Activated T-cell treated with anti-CD3 and anti-CD28 coated beads, Interleukin-2, amount 50 U/mL, for 1 hour (primary cell): ENCODE results near the gene UBE2M.
"Not testable (repeated sequence)": the region's sequence is repeated elsewhere in the genome, so short reads cannot be mapped to it uniquely, and the experiment has no call there.

Experiments
- DNase-seq: peaks from one replicate; pipeline ENCODE4 v3.0.0-alpha.2; 2020

UBE2M gene

DNA sequence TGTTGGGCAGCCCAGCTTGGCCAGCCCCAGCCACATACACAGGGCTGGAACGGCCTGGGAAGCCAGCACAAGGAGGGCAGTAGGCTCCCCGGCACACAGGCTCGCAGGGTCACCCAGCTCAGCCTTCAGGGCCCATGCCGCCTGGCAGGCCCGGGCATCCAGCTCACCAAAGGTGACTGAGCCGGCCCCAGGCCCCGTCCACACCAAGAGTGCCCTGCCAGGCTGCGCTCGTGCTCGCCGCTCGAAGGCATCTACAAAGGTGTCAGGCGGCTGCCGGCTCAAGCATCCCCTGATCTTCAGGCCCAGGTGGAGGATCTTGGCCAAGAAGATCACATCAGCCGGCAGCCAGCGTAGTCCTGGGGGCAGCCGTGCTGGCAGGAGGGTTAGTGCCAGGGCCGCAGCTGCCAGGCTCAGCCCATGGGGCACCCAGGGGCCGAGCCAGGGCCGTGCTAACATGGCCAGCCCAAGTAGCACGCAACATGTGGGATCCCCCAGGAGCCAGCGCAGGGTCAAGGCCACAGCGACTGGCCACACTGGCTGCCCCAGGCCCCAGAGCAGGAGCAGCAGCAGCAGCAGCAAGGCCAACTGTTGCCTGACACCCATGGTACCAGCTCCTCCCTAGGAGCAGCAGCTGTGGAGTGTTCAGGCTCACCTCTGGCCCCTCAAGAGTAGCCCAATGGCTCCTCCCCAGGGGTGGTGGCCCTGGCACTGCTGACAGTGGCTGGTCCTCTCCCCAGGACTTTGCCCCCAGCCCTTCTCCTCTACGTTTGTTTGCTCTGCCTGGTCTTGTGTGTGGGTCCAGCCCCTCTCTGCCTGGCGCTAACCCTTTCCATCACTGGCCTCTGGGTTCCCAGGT is 46.8 kb downstream of the UBE2M start, which contains the start of gene SLC27A5:
Gene SLC27A5, minus strand, starts transcription at position 640 of the 856 bp plus-strand sequence. Its CDS starts 37 bp downstream, at position 603.
- DNase-seq: no peak

DNA sequence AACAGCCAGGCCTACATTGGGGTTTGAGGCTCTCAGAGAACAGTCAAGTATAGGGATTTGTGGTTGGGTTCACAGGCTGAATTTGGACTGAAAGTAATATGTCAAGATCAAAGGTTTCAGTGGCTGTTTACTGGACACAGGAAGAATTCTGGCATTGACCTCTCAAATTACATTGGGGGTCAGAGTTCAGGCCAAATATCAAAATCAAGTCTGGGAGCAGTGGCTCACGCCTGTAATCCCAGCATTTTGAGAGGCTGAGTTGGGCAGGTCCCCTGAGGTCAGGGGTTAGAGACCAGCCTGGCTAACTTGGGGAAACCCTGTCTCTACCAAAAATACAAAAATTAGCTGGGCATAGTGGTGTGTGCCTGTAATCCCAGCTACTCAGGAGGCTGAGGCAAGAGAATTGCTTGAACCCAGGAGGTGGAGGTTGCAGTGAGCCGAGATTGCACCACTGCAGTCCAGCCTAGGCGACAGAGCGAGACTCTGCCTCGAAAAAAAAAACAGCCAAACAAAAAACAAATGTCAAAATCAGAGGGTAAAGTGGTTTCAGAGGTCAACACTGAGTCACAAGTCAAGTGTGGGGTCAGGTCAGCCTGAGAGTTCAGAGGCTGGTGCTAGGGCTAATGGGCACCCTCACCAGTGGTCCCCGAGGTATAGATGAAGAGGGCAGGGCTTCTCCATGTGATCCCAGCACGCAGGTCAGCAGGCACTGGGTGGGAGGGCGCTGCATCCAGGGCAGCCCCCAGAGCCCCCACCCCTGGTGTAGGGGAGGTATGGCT is 48.1 kb downstream of the UBE2M start:
- no peak for DNase-seq

DNA sequence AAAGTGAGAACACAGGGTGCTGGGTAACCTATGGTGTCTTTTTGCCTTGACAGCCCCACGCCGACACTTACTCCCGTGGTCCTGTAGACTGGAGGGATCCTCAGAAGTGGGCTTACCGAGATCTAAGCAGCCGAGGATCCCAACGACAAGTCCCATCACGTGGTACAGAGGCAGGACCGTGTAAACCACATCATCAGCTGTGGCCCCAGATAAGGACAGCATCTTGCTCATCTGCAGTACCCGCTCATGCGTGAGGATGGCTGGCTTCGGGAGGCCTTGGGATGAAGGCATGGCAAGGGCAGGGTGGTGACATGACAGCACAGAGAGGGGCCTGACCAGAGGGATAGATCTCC is 48.7 kb downstream of the UBE2M start:
- no peak for DNase-seq

DNA sequence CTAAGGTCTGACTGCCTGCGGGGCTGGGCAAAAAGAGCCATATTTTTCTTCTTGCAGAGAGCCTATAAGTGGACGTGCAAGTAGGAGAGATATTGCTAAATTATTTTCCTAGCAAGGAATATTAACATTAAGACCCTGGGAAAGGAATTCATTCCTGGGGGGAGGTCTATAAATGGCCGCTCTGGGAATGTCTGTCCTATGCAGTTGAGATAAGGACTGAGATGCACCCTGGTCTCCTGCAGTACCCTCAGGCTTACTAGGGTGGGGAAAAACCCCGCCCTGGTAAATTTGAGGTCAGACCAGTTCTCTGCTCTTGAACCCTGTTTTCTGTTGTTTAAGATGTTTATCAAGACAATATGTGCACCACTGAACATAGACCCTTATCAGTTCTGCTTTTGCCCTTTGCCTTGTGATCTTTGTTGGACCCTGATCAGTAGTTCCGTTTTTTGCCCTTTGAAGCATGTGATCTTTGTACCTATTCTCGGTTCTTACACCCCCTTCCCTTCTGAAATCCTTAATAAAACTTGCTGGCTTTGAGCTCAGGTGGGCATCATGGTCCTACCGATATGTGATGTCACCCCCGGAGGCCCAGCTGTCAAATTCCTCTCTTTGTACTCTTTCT is 50.7 kb downstream of the UBE2M start:
- not testable (repeated sequence) for DNase-seq
